HG03196 (cell line): ENCODE measurements around the gene TMEM266.
A peak's percentile ranks its signal among the peaks of the same experiment; 100 is the strongest.

ENCODE experiments used
- ATAC-seq: cut with Tn5 transposase; IDR thresholded peaks from one replicate; pipeline ENCODE4 v1.9.1; 2021; ENCODE audit not compliant: unreplicated experiment

Gene TMEM266

GRCh38 chr15:76179023-76179422 is 119.2 kb downstream of the TMEM266 start:
- ATAC-seq, result no peak

- ATAC-seq, result no peak
Measured at GRCh38 chr15:76180321-76180720, 120.5 kb downstream of the TMEM266 start.

GRCh38 chr15:76181705-76182107 is 121.9 kb downstream of the TMEM266 start:
- no peak for ATAC-seq

- no peak for ATAC-seq
Measured at GRCh38 chr15:76183930-76184649, 124.3 kb downstream of the TMEM266 start.

- ATAC-seq, result no peak
Measured at GRCh38 chr15:76184650-76185035, 124.9 kb downstream of the TMEM266 start.

GRCh38 chr15:76185716-76186115 is 125.9 kb downstream of the TMEM266 start:
- no peak for ATAC-seq

GRCh38 chr15:76187163-76187562 is 127.4 kb downstream of the TMEM266 start:
- no peak for ATAC-seq

- ATAC-seq, result no peak
Measured at GRCh38 chr15:76189106-76189505, 129.3 kb downstream of the TMEM266 start.

GRCh38 chr15:76190070-76190564 is 130.3 kb downstream of the TMEM266 start:
- no peak for ATAC-seq

GRCh38 chr15:76190751-76191538 is 131.2 kb downstream of the TMEM266 start:
- ATAC-seq, result peak; percentile 81

- ATAC-seq, result no peak
Measured at GRCh38 chr15:76191539-76192244, 131.9 kb downstream of the TMEM266 start.

- ATAC-seq, result no peak
Measured at GRCh38 chr15:76192715-76193114, 132.9 kb downstream of the TMEM266 start.

- ATAC-seq, result no peak
Measured at GRCh38 chr15:76193934-76194333, 134.1 kb downstream of the TMEM266 start.

GRCh38 chr15:76195506-76196268 is 135.9 kb downstream of the TMEM266 start:
- ATAC-seq, result no peak

GRCh38 chr15:76196269-76197231 is 136.8 kb downstream of the TMEM266 start:
- ATAC-seq, result no peak

- no peak for ATAC-seq
Measured at GRCh38 chr15:76197703-76198455, 138.1 kb downstream of the TMEM266 start.

- ATAC-seq, result no peak
Measured at GRCh38 chr15:76198456-76199105, 138.8 kb downstream of the TMEM266 start.
